Fibroblast of mammary gland (primary cell): ENCODE data around the gene SORBS1.

ENCODE experiments used
- DNase-seq: peaks from one replicate; pipeline ENCODE4 v3.0.0-alpha.2; 2010; ENCODE audit warnings: low read depth
- H3K4me3 ChIP-seq: 2 replicates; pipeline ENCODE4 v1.5.1; 2011; ENCODE audit warnings: low read depth, mild to moderate bottlenecking, low read length, moderate library complexity; ENCODE audit not compliant: control insufficient read depth
- TF ChIP-seq, protein P1 (sequence below): conservative IDR thresholded peaks from 2 replicates; pipeline ENCODE4 v1.5.1; 2011; ENCODE audit warnings: low read depth, low read length, inconsistent platforms; ENCODE audit not compliant: control insufficient read depth, insufficient read depth

The SORBS1 gene

DNA sequence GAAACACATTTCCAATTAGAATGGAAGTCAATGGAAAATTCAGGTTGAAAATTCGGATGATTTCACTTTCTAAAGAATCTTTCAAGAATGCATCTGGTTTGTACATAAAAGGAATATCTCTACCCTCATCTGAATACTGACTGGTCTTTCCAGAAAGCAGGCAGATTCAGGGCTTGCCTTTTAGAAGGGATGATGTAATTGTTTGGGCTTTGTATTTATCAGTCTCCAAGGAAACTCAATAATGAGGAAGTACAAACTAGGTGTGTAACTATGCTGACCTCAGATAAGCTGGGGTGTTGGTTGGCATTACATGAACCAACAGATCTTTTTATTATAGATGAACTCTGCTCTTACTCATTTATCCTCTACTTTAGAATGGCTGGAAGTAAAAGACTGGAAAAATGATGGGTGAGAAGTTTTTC is 294.5 kb downstream of the SORBS1 start:
- DNase-seq = peak; percentile 73
- H3K4me3 ChIP-seq = no peak overlapping the region
- TF ChIP-seq, protein P1, sequence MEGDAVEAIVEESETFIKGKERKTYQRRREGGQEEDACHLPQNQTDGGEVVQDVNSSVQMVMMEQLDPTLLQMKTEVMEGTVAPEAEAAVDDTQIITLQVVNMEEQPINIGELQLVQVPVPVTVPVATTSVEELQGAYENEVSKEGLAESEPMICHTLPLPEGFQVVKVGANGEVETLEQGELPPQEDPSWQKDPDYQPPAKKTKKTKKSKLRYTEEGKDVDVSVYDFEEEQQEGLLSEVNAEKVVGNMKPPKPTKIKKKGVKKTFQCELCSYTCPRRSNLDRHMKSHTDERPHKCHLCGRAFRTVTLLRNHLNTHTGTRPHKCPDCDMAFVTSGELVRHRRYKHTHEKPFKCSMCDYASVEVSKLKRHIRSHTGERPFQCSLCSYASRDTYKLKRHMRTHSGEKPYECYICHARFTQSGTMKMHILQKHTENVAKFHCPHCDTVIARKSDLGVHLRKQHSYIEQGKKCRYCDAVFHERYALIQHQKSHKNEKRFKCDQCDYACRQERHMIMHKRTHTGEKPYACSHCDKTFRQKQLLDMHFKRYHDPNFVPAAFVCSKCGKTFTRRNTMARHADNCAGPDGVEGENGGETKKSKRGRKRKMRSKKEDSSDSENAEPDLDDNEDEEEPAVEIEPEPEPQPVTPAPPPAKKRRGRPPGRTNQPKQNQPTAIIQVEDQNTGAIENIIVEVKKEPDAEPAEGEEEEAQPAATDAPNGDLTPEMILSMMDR = no peak

DNA sequence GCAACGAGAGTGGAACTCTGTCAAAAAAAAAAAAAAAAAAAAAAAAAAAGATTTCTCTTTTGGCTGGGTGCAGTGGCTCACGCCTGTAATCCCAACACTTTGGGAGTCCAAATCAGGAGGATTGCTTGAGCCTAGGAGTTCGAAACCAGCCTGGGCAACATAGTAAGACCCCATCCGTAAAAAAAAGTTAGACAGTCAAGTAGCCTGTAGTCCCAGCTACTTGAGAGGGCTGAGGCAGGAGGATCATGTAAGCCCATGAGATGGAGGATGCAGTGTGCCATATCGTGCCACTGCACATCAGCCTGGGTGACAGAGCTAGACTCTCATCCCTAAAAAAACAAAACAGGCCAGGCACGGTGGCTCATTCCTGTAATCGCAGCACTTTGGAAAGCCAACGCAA is 295.6 kb downstream of the SORBS1 start:
- DNase-seq = no peak
- H3K4me3 ChIP-seq = no peak overlapping the region
- TF ChIP-seq, protein P1 = no peak

DNA sequence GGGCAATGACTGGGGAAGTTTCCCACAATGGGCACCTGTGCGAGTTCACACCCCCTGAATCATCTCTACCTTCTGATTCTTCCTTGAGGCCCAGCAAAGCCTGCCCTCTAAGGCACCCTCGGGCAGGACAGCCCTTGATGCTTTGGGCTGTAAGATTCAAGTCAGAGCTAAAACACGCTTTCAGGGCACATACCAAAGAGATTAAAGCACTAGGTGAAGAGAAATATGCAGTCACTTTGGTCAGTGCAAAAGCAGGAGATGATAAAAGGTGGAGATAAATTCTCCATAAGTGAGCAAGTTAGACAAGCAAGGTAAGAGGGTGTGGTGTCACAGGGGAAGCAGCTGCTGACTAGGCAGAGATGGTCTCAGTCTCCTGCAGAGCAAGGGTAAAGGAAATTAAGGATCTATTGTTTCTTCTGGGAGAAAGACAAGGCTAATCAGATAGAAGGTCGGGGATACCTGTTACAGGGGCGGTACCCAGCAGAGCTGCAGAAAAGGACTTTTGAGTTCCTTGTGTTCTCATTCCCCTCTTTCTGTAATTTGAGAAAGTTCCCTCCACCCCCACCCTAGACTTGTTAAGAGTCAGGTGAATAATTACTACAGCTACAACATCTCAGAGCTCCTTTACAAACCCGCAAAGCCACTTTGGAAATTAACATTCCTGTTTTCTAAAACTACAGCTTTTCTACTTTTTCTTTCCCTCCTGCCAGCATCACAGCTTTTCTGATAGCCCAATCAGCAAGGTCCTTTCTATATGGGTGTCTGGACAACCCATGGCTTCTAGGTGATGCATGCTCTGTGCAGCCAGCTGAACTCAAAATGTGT is 296.7 kb downstream of the SORBS1 start:
- no peak overlapping the region for H3K4me3 ChIP-seq
- DNase-seq = no peak
- TF ChIP-seq, protein P1 = no peak

DNA sequence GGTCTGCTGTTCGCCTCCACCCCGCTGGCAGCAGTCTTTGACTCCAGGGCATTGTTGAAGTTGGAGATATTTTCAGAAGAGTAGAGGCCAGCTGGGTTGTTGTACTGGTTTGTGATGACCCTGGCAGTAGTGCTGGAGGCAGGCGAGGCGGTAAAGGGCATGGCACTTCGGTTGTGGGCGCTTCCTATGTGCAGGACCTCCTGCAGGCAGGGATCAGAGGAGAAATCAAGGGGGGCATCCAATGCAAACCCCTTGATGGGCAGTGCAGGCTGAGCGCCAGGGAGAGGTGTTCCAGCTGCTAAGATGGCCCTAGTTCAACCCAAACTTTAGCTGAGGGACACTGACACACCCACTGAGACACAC is 297.3 kb downstream of the SORBS1 start:
- DNase-seq = no peak
- no peak overlapping the region for H3K4me3 ChIP-seq
- TF ChIP-seq, protein P1 = no peak

DNA sequence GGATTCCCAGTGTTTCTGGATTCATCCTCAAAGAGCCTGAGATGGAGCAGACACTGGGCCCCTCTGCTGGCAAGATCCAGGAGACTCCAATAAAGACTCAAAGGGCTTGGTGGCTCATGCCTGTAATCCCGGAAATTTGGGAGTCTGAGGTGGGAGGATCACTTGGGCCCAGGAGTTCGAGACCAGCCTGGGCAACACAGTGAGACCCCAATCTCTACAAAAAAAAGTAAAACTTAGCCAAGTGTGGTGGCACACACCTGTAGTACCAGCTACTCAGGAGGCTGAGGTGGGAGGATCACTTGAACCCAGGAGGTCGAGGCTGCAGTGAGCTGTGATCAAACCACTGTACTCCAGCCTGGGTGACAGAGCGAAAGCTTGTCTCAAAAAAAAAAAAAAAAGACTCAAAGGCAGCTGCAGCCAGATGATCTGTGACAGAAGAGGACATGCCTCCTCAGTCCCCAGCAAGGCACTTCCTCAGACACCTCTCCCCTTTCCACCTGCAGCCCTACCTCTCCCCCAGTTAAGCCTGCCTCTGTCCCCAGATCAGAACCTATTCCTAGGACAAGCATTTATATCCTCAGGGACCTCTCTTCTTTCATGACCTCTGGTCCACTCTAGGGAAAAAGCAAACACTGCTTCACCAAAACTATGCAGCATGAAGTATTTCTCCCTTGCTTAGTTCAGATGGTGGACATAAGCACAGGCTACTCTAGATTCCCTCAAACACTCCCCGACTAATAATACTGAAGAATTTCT is 298.2 kb downstream of the SORBS1 start:
- no peak overlapping the region for H3K4me3 ChIP-seq
- TF ChIP-seq, protein P1 = no peak
- no peak for DNase-seq

DNA sequence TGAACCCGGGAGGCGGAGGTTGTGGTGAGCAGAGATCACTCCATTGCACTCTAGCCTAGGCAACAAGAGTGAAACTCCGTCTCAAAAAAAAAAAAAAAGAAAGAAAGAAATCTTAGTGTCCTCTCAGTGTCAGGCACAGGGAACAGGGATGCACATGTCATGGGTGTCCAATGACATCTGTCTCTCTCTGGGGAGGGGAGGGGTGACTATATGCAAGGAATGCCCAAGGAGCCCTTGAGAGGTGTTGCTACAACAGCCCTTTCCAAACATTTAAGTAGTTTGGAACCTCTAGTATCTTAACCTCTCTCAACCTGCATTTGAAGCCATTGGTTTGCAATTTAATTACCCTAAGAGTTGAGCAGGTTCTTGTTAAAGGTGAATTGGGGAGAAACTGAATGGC is 299.2 kb downstream of the SORBS1 start:
- DNase-seq = no peak
- no peak overlapping the region for H3K4me3 ChIP-seq
- TF ChIP-seq, protein P1 = no peak
